GM18519 (cell line): ENCODE measurements around the gene RASSF3.

Experiments
- ATAC-seq: cut with Tn5 transposase; IDR thresholded peaks from one replicate; pipeline ENCODE4 v1.9.1; 2021; ENCODE audit warnings: mild to moderate bottlenecking, moderate library complexity; ENCODE audit not compliant: unreplicated experiment, low FRiP score

RASSF3 gene

DNA sequence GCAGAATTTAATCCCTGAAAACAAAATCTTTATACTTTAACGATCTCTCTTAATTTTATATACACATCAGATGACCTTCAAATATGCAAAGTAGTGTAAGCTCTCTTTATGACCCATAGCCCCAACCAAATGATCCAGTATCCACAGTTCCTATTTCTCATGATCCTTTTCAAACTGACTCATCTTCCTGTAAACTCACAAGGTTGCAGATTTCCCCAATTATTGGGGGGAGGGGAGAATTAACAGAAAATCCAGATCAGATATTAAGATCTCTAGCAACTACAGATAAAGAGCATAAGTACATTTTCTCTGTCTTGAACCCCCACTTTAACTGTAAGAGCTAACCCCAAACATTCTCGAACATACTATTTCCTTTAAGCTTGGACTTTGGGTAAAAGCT lies 136.4 kb downstream of the RASSF3 start:
- no peak for ATAC-seq
